Measurements from ENCODE around the gene DIP2C. TPM values are rescaled to one million over a fixed set of nuclear protein-coding genes. Genes with fewer than 3 reads are reported as not detected.

DIP2C gene
- total RNA-seq, 1 experiment from 2014 or later, result 4.6 TPM

- no peak for DNase-seq (ENCODE audit: low read depth)
These were observed 117.6 kb downstream of the DIP2C start for GRCh38 chr10:571688-572451.

GRCh38 chr10:571166-571565 is 118.3 kb downstream of the DIP2C start:
- DNase-seq (ENCODE audit: low read depth), result no peak

GRCh38 chr10:570628-571163 is 118.8 kb downstream of the DIP2C start:
- no peak for DNase-seq (ENCODE audit: low read depth)

GRCh38 chr10:569961-570627 is 119.4 kb downstream of the DIP2C start:
- no peak for DNase-seq (ENCODE audit: low read depth)

- DNase-seq (ENCODE audit: low read depth), result no peak
These were observed 120.6 kb downstream of the DIP2C start for GRCh38 chr10:568848-569247.

- DNase-seq (ENCODE audit: low read depth), result no peak
These were observed 121.6 kb downstream of the DIP2C start for GRCh38 chr10:567869-568268.

GRCh38 chr10:566241-566885 is 123.1 kb downstream of the DIP2C start:
- DNase-seq (ENCODE audit: low read depth), result no peak

- no peak for DNase-seq (ENCODE audit: low read depth)
These were observed 123.8 kb downstream of the DIP2C start for GRCh38 chr10:565676-566075.

- no peak for DNase-seq (ENCODE audit: low read depth)
These were observed 124.3 kb downstream of the DIP2C start for GRCh38 chr10:565146-565545.

GRCh38 chr10:563827-564226 is 125.6 kb downstream of the DIP2C start:
- DNase-seq (ENCODE audit: low read depth), result no peak

- DNase-seq (ENCODE audit: low read depth), result no peak
These were observed 127.3 kb downstream of the DIP2C start for GRCh38 chr10:562142-562541.

GRCh38 chr10:561721-562120 is 127.7 kb downstream of the DIP2C start:
- no peak for DNase-seq (ENCODE audit: low read depth)

- no peak for DNase-seq (ENCODE audit: low read depth)
These were observed 129.0 kb downstream of the DIP2C start for GRCh38 chr10:560314-560992.

GRCh38 chr10:559767-560047 is 129.8 kb downstream of the DIP2C start:
- DNase-seq (ENCODE audit: low read depth), result no peak

- DNase-seq (ENCODE audit: low read depth), result no peak
These were observed 130.3 kb downstream of the DIP2C start for GRCh38 chr10:558891-559766.

GRCh38 chr10:558364-558763 is 131.1 kb downstream of the DIP2C start:
- DNase-seq (ENCODE audit: low read depth), result no peak

GRCh38 chr10:557792-558328 is 131.6 kb downstream of the DIP2C start:
- DNase-seq (ENCODE audit: low read depth), result no peak

GRCh38 chr10:556971-557637 is 132.4 kb downstream of the DIP2C start:
- no peak for DNase-seq (ENCODE audit: low read depth)

- DNase-seq (ENCODE audit: low read depth), result no peak
These were observed 133.7 kb downstream of the DIP2C start for GRCh38 chr10:555682-556350.

- DNase-seq (ENCODE audit: low read depth), result no peak
These were observed 134.2 kb downstream of the DIP2C start for GRCh38 chr10:555281-555680.
